ENCODE results near the gene RNASET2.
A peak's percentile ranks its signal among the peaks of the same experiment; 100 is the strongest.
"Not testable (repeated sequence)": the region's sequence is repeated elsewhere in the genome, so short reads cannot be mapped to it uniquely, and the experiment has no call there.

RNASET2 gene

GRCh38 chr6:166969390-166970002 lies 13.1 kb upstream of the RNASET2 start:
- DNase-seq (ENCODE audit: low spot score): no peak

GRCh38 chr6:166966268-166966667 lies 9.9 kb upstream of the RNASET2 start:
- no peak for DNase-seq (ENCODE audit: low spot score)

- no peak for DNase-seq (ENCODE audit: low spot score)
Measured at GRCh38 chr6:166960609-166960978, 4.2 kb upstream of the RNASET2 start.

- DNase-seq (ENCODE audit: low spot score): no peak
Measured at GRCh38 chr6:166959911-166960608, 3.7 kb upstream of the RNASET2 start.

- no peak for DNase-seq (ENCODE audit: low spot score)
Measured at GRCh38 chr6:166958926-166959861, 2.8 kb upstream of the RNASET2 start.

GRCh38 chr6:166957805-166958076 lies 1.4 kb upstream of the RNASET2 start:
- DNase-seq (ENCODE audit: low spot score): no peak

GRCh38 chr6:166957087-166957804 lies 896 bp upstream of the RNASET2 start:
- peak; percentile 35 for DNase-seq (ENCODE audit: low spot score)

GRCh38 chr6:166955865-166956443 lies 396 bp downstream of the RNASET2 start:
- peak; percentile 24 for DNase-seq (ENCODE audit: low spot score)

GRCh38 chr6:166955121-166955864 lies 1.1 kb downstream of the RNASET2 start:
- DNase-seq (ENCODE audit: low spot score): no peak

- DNase-seq (ENCODE audit: low spot score): no peak
Measured at GRCh38 chr6:166954118-166954713, 2.1 kb downstream of the RNASET2 start.

GRCh38 chr6:166952567-166953486 lies 3.5 kb downstream of the RNASET2 start:
- no peak for DNase-seq (ENCODE audit: low spot score)

GRCh38 chr6:166952121-166952520 lies 4.2 kb downstream of the RNASET2 start:
- no peak for DNase-seq (ENCODE audit: low spot score)

GRCh38 chr6:166951670-166952060 lies 4.7 kb downstream of the RNASET2 start:
- no peak for DNase-seq (ENCODE audit: low spot score)

GRCh38 chr6:166950892-166951669 lies 5.3 kb downstream of the RNASET2 start:
- not testable (repeated sequence) for DNase-seq (ENCODE audit: low spot score)

GRCh38 chr6:166950443-166950821 lies 5.9 kb downstream of the RNASET2 start:
- no peak for DNase-seq (ENCODE audit: low spot score)

GRCh38 chr6:166949528-166950442 lies 6.6 kb downstream of the RNASET2 start:
- DNase-seq (ENCODE audit: low spot score): no peak

- not testable (repeated sequence) for DNase-seq (ENCODE audit: low spot score)
Measured at GRCh38 chr6:166948724-166949123, 7.6 kb downstream of the RNASET2 start.

- DNase-seq (ENCODE audit: low spot score): no peak
Measured at GRCh38 chr6:166947251-166947650, 9.1 kb downstream of the RNASET2 start.
